ENCODE measurements around the gene PREX1. TPM values are rescaled to one million over a fixed set of nuclear protein-coding genes. Genes with fewer than 3 reads are reported as not detected.
A peak's percentile ranks its signal among the peaks of the same experiment; 100 is the strongest.
"Not testable (repeated sequence)": the region's sequence is repeated elsewhere in the genome, so short reads cannot be mapped to it uniquely, and the experiment has no call there.

The PREX1 gene
- total RNA-seq, 1 donor from 2014 or later: 78.2 TPM

DNA sequence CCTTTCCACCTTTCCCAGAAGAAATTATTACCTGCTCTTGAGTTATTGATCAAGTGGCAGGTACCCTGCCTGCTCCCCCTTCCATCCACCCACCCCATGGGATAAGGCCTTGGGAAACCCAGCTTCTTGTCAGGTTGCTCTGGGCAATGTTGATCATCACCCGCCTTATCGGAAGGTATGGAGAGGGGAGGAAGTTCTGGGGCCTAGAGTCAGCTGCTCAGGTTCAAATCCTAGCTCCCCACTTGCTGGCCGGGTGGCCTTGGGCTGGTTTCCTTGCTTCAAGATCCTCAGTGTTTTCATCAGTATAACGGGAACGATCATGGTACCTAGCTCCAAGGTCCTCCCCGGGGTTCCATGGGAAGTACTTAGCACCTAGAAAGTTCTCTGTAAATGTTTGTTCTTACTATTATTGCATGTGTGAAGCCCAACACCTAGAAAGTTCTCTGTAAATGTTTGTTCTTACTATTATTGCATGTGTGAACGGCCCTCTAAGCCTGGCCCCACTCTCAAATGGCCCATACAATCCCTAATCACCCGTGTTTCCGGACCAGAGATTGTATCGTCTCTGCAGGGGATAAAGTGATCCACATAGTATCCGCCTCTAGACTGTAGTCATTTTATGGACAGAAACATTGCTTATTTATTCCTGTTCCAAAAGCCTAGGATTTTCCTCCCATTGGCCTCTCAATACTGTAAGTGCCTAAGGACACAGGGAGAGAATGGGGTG, 1.1 kb upstream of the PREX1 start:
- intact Hi-C loops (cut with DNase I): no loop called here
- ATAC-seq: no peak
- Histone ChIP-seq H3K36me3 (no peaks in the 10 kb centered on the region), H3K27ac (peak overlapping the region; percentile 79), H3K4me3 (peak overlapping the region; percentile 69), H3K4me1 (peaks cover 54% of the 10 kb centered on the region), H3K9me3 (no peaks in the 10 kb centered on the region), H3K27me3 (ENCODE audit: low read depth) (peaks cover 9% of the 10 kb centered on the region)
- TF ChIP-seq, protein P1, sequence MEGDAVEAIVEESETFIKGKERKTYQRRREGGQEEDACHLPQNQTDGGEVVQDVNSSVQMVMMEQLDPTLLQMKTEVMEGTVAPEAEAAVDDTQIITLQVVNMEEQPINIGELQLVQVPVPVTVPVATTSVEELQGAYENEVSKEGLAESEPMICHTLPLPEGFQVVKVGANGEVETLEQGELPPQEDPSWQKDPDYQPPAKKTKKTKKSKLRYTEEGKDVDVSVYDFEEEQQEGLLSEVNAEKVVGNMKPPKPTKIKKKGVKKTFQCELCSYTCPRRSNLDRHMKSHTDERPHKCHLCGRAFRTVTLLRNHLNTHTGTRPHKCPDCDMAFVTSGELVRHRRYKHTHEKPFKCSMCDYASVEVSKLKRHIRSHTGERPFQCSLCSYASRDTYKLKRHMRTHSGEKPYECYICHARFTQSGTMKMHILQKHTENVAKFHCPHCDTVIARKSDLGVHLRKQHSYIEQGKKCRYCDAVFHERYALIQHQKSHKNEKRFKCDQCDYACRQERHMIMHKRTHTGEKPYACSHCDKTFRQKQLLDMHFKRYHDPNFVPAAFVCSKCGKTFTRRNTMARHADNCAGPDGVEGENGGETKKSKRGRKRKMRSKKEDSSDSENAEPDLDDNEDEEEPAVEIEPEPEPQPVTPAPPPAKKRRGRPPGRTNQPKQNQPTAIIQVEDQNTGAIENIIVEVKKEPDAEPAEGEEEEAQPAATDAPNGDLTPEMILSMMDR (IDR thresholded peaks at IDR 0.05): no peak
- no peak for DNase-seq

DNA sequence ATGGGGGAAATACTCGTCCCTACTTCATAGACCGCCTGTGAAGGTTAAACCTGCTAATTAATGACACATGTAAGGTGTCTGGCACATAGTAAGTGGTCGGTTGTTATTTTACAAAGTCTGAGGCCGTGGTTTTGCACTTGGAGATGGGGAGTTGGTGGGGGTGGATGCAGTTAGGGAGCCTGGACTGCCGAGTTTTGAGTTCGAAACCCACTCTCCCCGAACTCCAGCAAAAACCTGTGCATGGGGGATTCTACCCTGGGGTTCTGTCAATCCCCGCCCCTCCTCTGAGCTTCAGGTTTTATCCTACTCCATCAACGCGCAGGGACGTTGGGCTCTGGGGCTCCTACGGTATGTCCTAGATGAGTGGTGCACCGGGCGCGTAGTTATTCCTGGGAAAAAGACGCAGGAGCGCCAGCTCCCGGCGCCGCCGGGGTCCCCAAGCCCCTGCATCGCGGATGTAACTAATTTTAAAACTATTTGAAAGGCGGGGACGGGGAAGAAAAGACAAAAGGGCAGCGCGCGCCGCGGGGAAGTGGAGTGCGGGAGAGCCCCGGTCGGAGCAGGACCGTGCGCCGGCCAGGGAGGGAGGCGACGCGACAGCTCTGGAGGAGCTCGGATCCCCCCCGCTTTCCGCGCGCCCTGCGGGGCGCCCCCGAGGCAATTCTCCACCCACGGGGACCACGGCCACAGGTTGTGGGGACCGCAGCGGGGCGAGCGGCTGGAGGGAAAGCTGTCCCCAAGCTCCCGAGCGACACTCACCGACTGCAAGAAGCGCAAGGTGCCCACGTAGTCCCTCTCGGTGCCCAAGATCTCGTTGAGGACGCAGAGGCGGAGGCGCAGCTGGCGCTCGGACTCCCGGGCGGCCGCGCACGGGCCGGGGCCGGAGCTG, 672 bp downstream of the PREX1 start:
- TF ChIP-seq, protein P1 (IDR thresholded peaks at IDR 0.05): no peak
- no peak for ATAC-seq
- peaks cover 58% of the 10 kb centered on the region for H3K4me1 ChIP-seq
- peak overlapping the region; percentile 75 for H3K4me3 ChIP-seq
- peaks cover 20% of the 10 kb centered on the region for H3K27me3 ChIP-seq (ENCODE audit: low read depth)
- H3K36me3 ChIP-seq: no peaks in the 10 kb centered on the region
- DNase-seq: peak; percentile 60
- peak overlapping the region; percentile 88 for H3K27ac ChIP-seq
- no peaks in the 10 kb centered on the region for H3K9me3 ChIP-seq
- intact Hi-C loops (cut with DNase I): no loop called here

DNA sequence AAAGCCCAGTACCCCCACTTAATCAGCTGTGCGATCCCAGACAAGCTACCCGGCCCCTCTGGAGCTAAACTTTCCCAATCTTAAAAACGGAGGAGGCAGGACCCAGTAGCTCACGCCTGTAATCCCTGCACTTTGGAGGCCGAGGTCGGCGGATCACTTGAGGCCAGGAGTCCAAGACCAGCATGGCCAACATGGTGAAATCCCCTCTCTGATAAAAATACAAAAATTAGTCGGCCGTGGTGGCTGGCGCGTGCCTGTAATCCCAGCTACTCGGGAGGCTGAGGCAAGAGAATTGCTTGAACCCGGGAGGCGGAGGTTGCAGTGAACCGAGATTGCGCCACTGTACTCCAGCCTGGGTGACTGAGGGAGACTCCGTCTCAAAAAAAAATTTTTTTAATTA, 1.3 kb downstream of the PREX1 start:
- H3K27me3 ChIP-seq (ENCODE audit: low read depth): peaks cover 20% of the 10 kb centered on the region
- ATAC-seq; H3K9me3 ChIP-seq; DNase-seq; H3K36me3 ChIP-seq; intact Hi-C loops (cut with DNase I): not testable (repeated sequence)
- H3K4me3 ChIP-seq: peak overlapping the region; percentile 75
- H3K4me1 ChIP-seq: peaks cover 58% of the 10 kb centered on the region
- peak overlapping the region; percentile 88 for H3K27ac ChIP-seq

DNA sequence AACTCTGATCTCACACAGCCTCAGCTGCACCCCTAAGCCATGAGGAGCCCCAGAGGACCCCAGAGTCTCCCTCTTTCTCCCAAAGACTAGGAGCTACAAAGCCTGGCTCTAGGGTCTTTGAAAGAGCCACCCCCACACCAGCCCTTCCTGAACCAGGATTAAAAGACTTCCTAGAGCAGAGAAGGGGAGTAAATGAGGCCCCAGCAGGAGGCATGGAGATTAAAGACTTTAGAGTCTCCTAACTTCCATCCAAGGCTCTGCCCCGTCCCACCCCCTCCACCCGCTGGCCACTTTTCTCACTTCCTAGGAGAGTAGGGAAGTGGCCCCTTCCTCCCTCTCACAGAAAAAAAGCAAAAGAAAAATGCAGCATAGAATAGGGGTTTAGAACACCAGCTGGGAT, 1.7 kb downstream of the PREX1 start:
- peak overlapping the region; percentile 75 for H3K4me3 ChIP-seq
- peak overlapping the region; percentile 88 for H3K27ac ChIP-seq
- intact Hi-C loops (cut with DNase I): no loop called here
- H3K9me3 ChIP-seq: no peaks in the 10 kb centered on the region
- ATAC-seq (no peak), DNase-seq (no peak)
- peaks cover 20% of the 10 kb centered on the region for H3K27me3 ChIP-seq (ENCODE audit: low read depth)
- H3K4me1 ChIP-seq: peaks cover 58% of the 10 kb centered on the region
- H3K36me3 ChIP-seq: no peaks in the 10 kb centered on the region
- TF ChIP-seq, protein P1 (IDR thresholded peaks at IDR 0.05): no peak

DNA sequence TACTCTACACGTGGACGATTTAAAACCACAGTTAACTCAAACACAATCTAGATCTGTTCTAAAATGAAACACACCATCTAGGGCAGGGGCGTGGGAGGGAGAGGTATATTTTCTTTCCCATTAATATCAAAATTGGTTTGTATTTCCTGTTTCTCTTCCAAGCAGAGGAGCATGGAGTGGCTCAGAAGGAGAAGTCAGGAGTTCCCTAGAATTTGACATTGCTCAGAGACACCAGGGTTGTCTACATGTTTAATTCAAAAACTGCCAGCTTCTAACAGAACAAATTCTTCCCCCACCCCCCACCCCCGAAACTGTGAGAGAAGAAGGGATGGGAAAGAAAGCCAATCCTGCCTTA, 2.3 kb downstream of the PREX1 start:
- ATAC-seq (no peak), DNase-seq (no peak)
- peaks cover 20% of the 10 kb centered on the region for H3K27me3 ChIP-seq (ENCODE audit: low read depth)
- intact Hi-C loops (cut with DNase I): no loop called here
- TF ChIP-seq, protein P1 (IDR thresholded peaks at IDR 0.05): no peak
- H3K4me3 ChIP-seq: peak overlapping the region; percentile 75
- peaks cover 58% of the 10 kb centered on the region for H3K4me1 ChIP-seq
- peak overlapping the region; percentile 88 for H3K27ac ChIP-seq
- H3K9me3 ChIP-seq: no peaks in the 10 kb centered on the region
- no peaks in the 10 kb centered on the region for H3K36me3 ChIP-seq

Measured in lower lobe of right lung (tissue), 2 donors.